ENCODE results near the gene ITPR1.

GRCh38 chr3:4708230-4708629 lies 215.1 kb downstream of the ITPR1 start:
- TF ChIP-seq CTCF (IDR thresholded peaks at IDR 0.05): no peak
- TF ChIP-seq REST (IDR thresholded peaks at IDR 0.05; ENCODE audit: low read depth, low read length): no peak
- no peak for TF ChIP-seq MXI1 (IDR thresholded peaks at IDR 0.05; ENCODE audit: low read depth, low read length)
- TF ChIP-seq RFX5 (IDR thresholded peaks at IDR 0.05; ENCODE audit: low read length): no peak
- TF ChIP-seq JUND (IDR thresholded peaks at IDR 0.05): no peak
- no peak for TF ChIP-seq YY1 (IDR thresholded peaks at IDR 0.05; ENCODE audit: low read depth)
- TF ChIP-seq FOXM1 (IDR thresholded peaks at IDR 0.05; ENCODE audit: low read depth): no peak
- no peak for TF ChIP-seq NFIC (IDR thresholded peaks at IDR 0.05; ENCODE audit: borderline replicate concordance)
- no peak for TF ChIP-seq EZH2phosphoT487 (IDR thresholded peaks at IDR 0.05; ENCODE audit: borderline replicate concordance, low read depth)
- TF ChIP-seq SIN3A (IDR thresholded peaks at IDR 0.05; ENCODE audit: borderline replicate concordance, low read depth, low read length): no peak
- TF ChIP-seq PBX3 (IDR thresholded peaks at IDR 0.05): no peak
- TF ChIP-seq ZBTB33 (IDR thresholded peaks at IDR 0.05; ENCODE audit: borderline replicate concordance, low read depth): no peak
- TF ChIP-seq RAD21 (IDR thresholded peaks at IDR 0.05; ENCODE audit: low read length): no peak
- TF ChIP-seq SMC3 (IDR thresholded peaks at IDR 0.05; ENCODE audit: low read depth, low read length): no peak

Data from SK-N-SH (cell line).